ENCODE results near the gene NGB. TPM values are rescaled to one million over a fixed set of nuclear protein-coding genes. Genes with fewer than 3 reads are reported as not detected.
A peak's percentile ranks its signal among the peaks of the same experiment; 100 is the strongest.

NGB gene
- total and polyA plus RNA-seq, 2 of the 8 experiments (the other 6 are each of a cell fraction or from before 2014, with no cell fraction given) = 0.30 to 0.60 TPM

- Histone ChIP-seq H3K9me3 (ENCODE audit: insufficient read depth in 2 of 2, low read depth in 1 of 2, low read length in 1 of 2) (no peaks in the 10 kb centered on the region), H3K27me3 (replicated peaks in 1 of 4; ENCODE audit: control insufficient read depth in 3 of 4, extremely low read depth in 1 of 4, insufficient read depth in 3 of 4, low read length in 3 of 4) (no peaks in the 10 kb centered on the region), H2BK20ac (ENCODE audit: low read length) (peak overlapping the region; percentile 80; the same call in 1 of the 2 replicates), H3K4me3 (ENCODE audit: extremely low read depth in 1 of 4, insufficient read depth in 2 of 4, low read depth in 3 of 4, low read length in 4 of 4) (no peak overlapping the region), H3K23me2 (ENCODE audit: low read depth, low read length) (0 out of 2 replicates have a peak, but pooled peaks cover 2% of the 10 kb centered on the region), H4K5ac (ENCODE audit: insufficient read length, low read depth, low read length) (no peak overlapping the region), H4K91ac (replicated peaks; ENCODE audit: insufficient read length, low read length) (no peak overlapping the region), H3K4ac (replicated peaks; ENCODE audit: insufficient read length, low read depth, low read length) (no peak overlapping the region), H3K4me1 (replicated peaks in 1 of 4; ENCODE audit: control insufficient read depth in 3 of 4, insufficient read depth in 4 of 4, low read length in 3 of 4) (peaks cover 16 to 35% (median 20%) of the 10 kb centered on the region in 4 experiments), H2AFZ (ENCODE audit: low read length) (no peak overlapping the region), H3K23ac (ENCODE audit: insufficient read length) (no peak overlapping the region), H3K79me2 (ENCODE audit: control insufficient read depth in 1 of 2, insufficient read depth in 2 of 2, low read length in 2 of 2) (no peaks in the 10 kb centered on the region), H2BK5ac (ENCODE audit: low read depth, low read length) (0 out of 2 replicates have a peak overlapping the region, but pooled peaks have one; percentile 52), H3K36me3 (ENCODE audit: control insufficient read depth in 2 of 4, insufficient read depth in 4 of 4, low read length in 3 of 4) (no peaks in the 10 kb centered on the region), H3K4me2 (ENCODE audit: insufficient read depth in 1 of 2, low read depth in 2 of 2, low read length in 2 of 2) (no peak overlapping the region; a peak in 1 of 4 replicates), H3K79me1 (ENCODE audit: low read depth, low read length) (no peaks in the 10 kb centered on the region), H2AK5ac (ENCODE audit: low read depth, low read length) (no peak overlapping the region), H2BK120ac (replicated peaks; ENCODE audit: low read depth, low read length) (no peak overlapping the region), H3K9ac (replicated peaks in 1 of 4; ENCODE audit: extremely low read depth in 1 of 4, low read depth in 3 of 4, low read length in 3 of 4) (no peak overlapping the region; a peak in 1 of 7 replicates), H3K27ac (ENCODE audit: low read depth, low read length) (no peak overlapping the region), H2BK12ac (ENCODE audit: low read depth, low read length) (no peak overlapping the region), H4K20me1 (replicated peaks in 1 of 2; ENCODE audit: control insufficient read depth in 1 of 2, insufficient read depth in 2 of 2, low read length in 2 of 2) (no peaks in the 10 kb centered on the region), H4K8ac (ENCODE audit: extremely low read depth, insufficient read depth, low read length) (no peak overlapping the region), H3K14ac (ENCODE audit: insufficient read length) (no peak overlapping the region), H3K56ac (replicated peaks; ENCODE audit: insufficient read length, low read depth, low read length) (no peak overlapping the region), H2BK15ac (ENCODE audit: low read length) (no peak overlapping the region), H3K18ac (ENCODE audit: extremely low read depth, low read length) (no peak overlapping the region)
- ChIA-PET CTCF (ENCODE audit: partially characterized antibody) (interaction anchor here (1.0 to 7.4 kb wide), 8 partner anchors 12 to 85 kb away, joined by 3 to 75 read pairs (median 8); no protein-coding TSS in a partner anchor), POLR2A (ENCODE audit: partially characterized antibody) (no interaction called here)
- no peak for DNase-seq (ENCODE audit: low read depth in 1 of 2, low spot score in 2 of 2)
- WGBS, 2 experiments (ENCODE audit: extremely low coverage in 1 of 2, insufficient coverage in 1 of 2, insufficient read length in 1 of 2, insufficient replicate concordance in 2 of 2, low coverage in 1 of 2, low lambda C conversion rate in 2 of 2, missing lambda C conversion rate in 1 of 2) = 56% methylated on average over 8 of the region's 12 CpGs; no CpG with 5 or more reads in 1 of the 2 experiments
- FAIRE-seq = no peak
- TF ChIP-seq TEAD4 (IDR thresholded peaks at IDR 0.05; ENCODE audit: low read depth, low read length) (no peak), EZH2 (IDR thresholded peaks at IDR 0.05; ENCODE audit: low read depth, low read length, severe bottlenecking) (no peak), JUN (IDR thresholded peaks at IDR 0.05; ENCODE audit: low read depth, low read length) (no peak), RXRA (IDR thresholded peaks at IDR 0.05; ENCODE audit: insufficient read depth, low read depth, low read length) (no peak), ATF2 (IDR thresholded peaks at IDR 0.05; ENCODE audit: low read length) (no peak), TBP (IDR thresholded peaks at IDR 0.05; ENCODE audit: low read depth, low read length) (no peak), ASH2L (IDR thresholded peaks at IDR 0.05; ENCODE audit: low read length) (no peak), ATF3 (IDR thresholded peaks at IDR 0.05; ENCODE audit: insufficient read depth, low read depth, low read length) (no peak), HDAC6 (IDR thresholded peaks at IDR 0.05; ENCODE audit: low read depth, low read length) (no peak), CREB1 (IDR thresholded peaks at IDR 0.05) (no peak), JUND (IDR thresholded peaks at IDR 0.05; ENCODE audit: low read length) (no peak), GTF2F1 (IDR thresholded peaks at IDR 0.05; ENCODE audit: borderline replicate concordance, low read depth, low read length) (no peak), BACH1 (IDR thresholded peaks at IDR 0.05; ENCODE audit: low read length) (no peak)
Observed at GRCh38 chr14:77225254-77225653, 45.8 kb downstream of the NGB start.

All from H1 (cell line).